GM12891 (cell line): ENCODE data around the gene NAXD.

ENCODE experiments used
- POLR2A ChIP-seq: IDR thresholded peaks from 2 replicates; pipeline ENCODE4 v1.6.1; 2011; ENCODE audit warnings: low read depth, low read length, control low read depth
- POLR2AphosphoS5 ChIP-seq: IDR thresholded peaks from 2 replicates; pipeline ENCODE4 v1.6.1; 2011; ENCODE audit warnings: low read depth, low read length, control low read depth
- POU2F2 ChIP-seq: IDR thresholded peaks from 2 replicates; pipeline ENCODE4 v1.6.1; 2011; ENCODE audit warnings: low read depth, mild to moderate bottlenecking, control low read depth, low read length, moderate library complexity
- SPI1 ChIP-seq: IDR thresholded peaks from 2 replicates; pipeline ENCODE4 v1.6.1; 2011; ENCODE audit warnings: low read depth, low read length, control low read depth
- TAF1 ChIP-seq: IDR thresholded peaks from 2 replicates; pipeline ENCODE4 v1.6.1; 2011; ENCODE audit warnings: low read depth, low read length, control low read depth

DNA sequence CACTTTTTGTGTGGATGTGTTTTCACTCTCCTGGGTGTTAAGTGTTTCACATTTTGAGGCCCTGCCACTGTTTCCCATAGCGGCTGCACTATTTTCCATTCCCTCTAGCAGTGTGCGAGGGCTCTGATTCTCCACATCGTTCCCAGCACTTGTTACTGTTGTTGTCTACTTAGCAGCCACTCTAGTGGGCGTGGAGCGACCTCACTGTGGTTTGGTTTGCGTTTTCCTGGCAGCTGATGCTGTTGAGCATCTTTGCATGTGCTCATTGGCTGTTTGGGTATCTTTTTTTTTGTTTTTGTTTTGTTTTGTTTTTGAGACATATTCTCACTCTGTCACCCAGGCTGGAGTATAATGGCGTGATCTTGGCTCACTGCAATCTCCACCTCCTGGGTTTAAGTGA, 14.4 kb downstream of the NAXD start:
- TF ChIP-seq POLR2A (no peak), POLR2AphosphoS5 (no peak), TAF1 (no peak), POU2F2 (no peak), SPI1 (no peak)
